CD4-positive, alpha-beta T cell (primary cell): ENCODE data around the gene NR1D1. TPM values are rescaled to one million over a fixed set of nuclear protein-coding genes. Genes with fewer than 3 reads are reported as not detected.

Experiments
- ATAC-seq: fragments of 200-7000 bp; cut with Tn5 transposase; one replicate; pipeline ENCODE4 v1.10.0; 2022; ENCODE audit warnings: mild to moderate bottlenecking; ENCODE audit not compliant: poor library complexity
- CTCF ChIA-PET: fragments of 350-600 bp; sonication (Branson Sonifier 250); formaldehyde crosslinking; loops from one replicate; lab custom pipeline; 2021; ENCODE audit warnings: antibody characterized with exemption, inconsistent platforms; lab: Charles Lee
- POLR2A ChIA-PET: fragments of 350-600 bp; sonication (Branson Sonifier 250); formaldehyde crosslinking; loops from one replicate; lab custom pipeline; 2021; ENCODE audit warnings: antibody characterized with exemption, inconsistent platforms; lab: Charles Lee
- DNase-seq, 14 experiments: peaks; one replicate each; pipeline ENCODE4 v3.0.0-alpha.2; 2013 to 2020; ENCODE audit warnings: mixed read lengths in 2 of 14
- H3K27ac ChIP-seq, 2 donors: one replicate each; pipeline versions ENCODE4 v1.5.1 to v1.7.0; 2013; ENCODE audit warnings: low read length in 2 of 2, low read depth in 1 of 2, mild to moderate bottlenecking in 1 of 2
- H3K27me3 ChIP-seq, 2 experiments: 1 replicate in 1 of 2; 2 replicates in 1 of 2; pipeline versions ENCODE4 v1.6.1 to v1.7.0; 2013; ENCODE audit warnings: low read length in 2 of 2, control low read depth in 1 of 2, mild to moderate bottlenecking in 1 of 2, moderate library complexity in 1 of 2; ENCODE audit not compliant: insufficient read depth in 2 of 2, control insufficient read depth in 1 of 2
- H3K36me3 ChIP-seq: one replicate; pipeline ENCODE4 v1.6.1; 2013; ENCODE audit warnings: low read length, control low read depth; ENCODE audit not compliant: insufficient read depth
- H3K4me1 ChIP-seq: one replicate; pipeline ENCODE4 v1.6.1; 2013; ENCODE audit warnings: low read length, control low read depth; ENCODE audit not compliant: insufficient read depth
- H3K4me3 ChIP-seq: one replicate; pipeline ENCODE4 v1.5.1; 2013; ENCODE audit warnings: mild to moderate bottlenecking, low read length, moderate library complexity
- H3K9me3 ChIP-seq, 2 experiments: 1 replicate in 1 of 2; 2 replicates in 1 of 2; pipeline versions ENCODE4 v1.6.1 to v1.7.0; 2013; ENCODE audit warnings: low read length in 2 of 2, mild to moderate bottlenecking in 2 of 2, control low read depth in 1 of 2, moderate library complexity in 1 of 2; ENCODE audit not compliant: control insufficient read depth in 1 of 2, insufficient read depth in 1 of 2
- H3K27ac Mint-ChIP-seq: one replicate; pipeline ENCODE4 v1.8.0; 2020; ENCODE audit warnings: mixed read lengths
- H3K27me3 Mint-ChIP-seq: one replicate; pipeline ENCODE4 v1.8.0; 2021; ENCODE audit warnings: mixed read lengths
- H3K36me3 Mint-ChIP-seq: one replicate; pipeline ENCODE4 v1.8.0; 2021; ENCODE audit warnings: low read depth, mixed read lengths
- H3K4me1 Mint-ChIP-seq: one replicate; pipeline ENCODE4 v1.8.0; 2021; ENCODE audit warnings: low read depth, mixed read lengths
- H3K4me3 Mint-ChIP-seq: one replicate; pipeline ENCODE4 v1.8.0; 2020; ENCODE audit warnings: mild to moderate bottlenecking, mixed read lengths
- H3K9me3 Mint-ChIP-seq: one replicate; pipeline ENCODE4 v1.8.0; 2020; ENCODE audit warnings: mixed read lengths
- intact Hi-C, 2 experiments: fragments of 100-400 bp; cut with DNase I in 1 of 2; cut with micrococcal nuclease in 1 of 2; formaldehyde crosslinking; loops; one replicate each; pipeline versions ENCODE4 v1.15.1 to v1.9.0; 2023 to 2025; cut with DNase I, micrococcal nuclease
- total RNA-seq, 174 experiments: library from RNA in 2 of 174; stranded (reverse) in 2 of 174; gene quantifications; one replicate each; pipeline ENCODE4 v1.2.3 and lab custom pipeline; 2021 to 2026
- TF ChIP-seq, protein P1 (sequence below): fragments of 200-600 bp; IDR thresholded peaks from one replicate; pipeline ENCODE4 v1.8.0; 2022; ENCODE audit warnings: antibody characterized with exemption, mild to moderate bottlenecking

NR1D1 gene
- total RNA-seq, 2 experiments from 2014 or later, result 29.6 to 34.1 TPM

DNA sequence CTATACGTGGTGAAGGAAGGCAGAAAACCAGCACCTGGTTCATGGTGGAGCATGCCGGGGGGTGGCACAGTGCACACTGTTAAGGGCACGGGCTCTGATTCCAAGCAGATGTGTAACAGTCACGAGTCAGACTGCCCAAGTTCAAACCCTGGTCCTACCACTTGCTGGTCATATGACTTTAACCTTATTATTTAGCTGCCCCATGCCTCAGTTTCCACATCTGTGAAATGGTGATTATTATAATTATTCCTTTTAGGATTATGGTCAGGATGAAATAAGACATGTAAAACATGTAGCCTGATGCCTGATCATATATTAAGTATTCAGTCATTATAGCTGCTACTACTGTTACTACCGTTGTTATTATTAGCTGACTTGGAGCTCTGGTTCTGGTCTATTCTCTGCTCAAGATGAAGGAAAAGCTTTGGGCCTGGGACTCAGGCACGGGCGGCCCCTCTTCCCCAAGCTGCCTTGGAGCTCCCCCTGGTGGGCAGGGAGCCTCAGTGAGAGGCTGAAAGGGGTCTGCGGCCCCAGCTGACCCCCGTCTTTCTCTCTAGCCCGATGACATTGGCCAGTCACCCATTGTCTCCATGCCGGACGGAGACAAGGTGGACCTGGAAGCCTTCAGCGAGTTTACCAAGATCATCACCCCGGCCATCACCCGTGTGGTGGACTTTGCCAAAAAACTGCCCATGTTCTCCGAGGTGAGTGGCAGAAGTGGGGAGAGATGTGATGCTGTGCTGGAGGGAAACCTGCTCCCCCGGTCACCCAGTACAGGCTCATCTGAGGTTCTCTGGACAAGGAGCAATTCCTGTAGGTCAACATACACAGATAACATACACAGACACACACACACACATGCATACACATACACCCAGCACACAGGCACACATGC is 14.0 kb downstream of the NR1D1 start:
- POLR2A ChIA-PET, result interaction anchor here (1.1 to 3.3 kb wide), 6 partner anchors 9 to 73 kb away, joined by 3 to 21 read pairs (median 7); partner anchors contain the start of gene MED24
- Mint-ChIP-seq H3K4me1 (peaks cover 15% of the 10 kb centered on the region), H3K4me3 (no peak overlapping the region), H3K9me3 (no peaks in the 10 kb centered on the region), H3K36me3 (peaks cover 76% of the 10 kb centered on the region), H3K27ac (no peak overlapping the region), H3K27me3 (no peaks in the 10 kb centered on the region)
- CTCF ChIA-PET, result interaction anchor here (0.6 to 3.0 kb wide), 22 partner anchors 9 to 105 kb away, joined by 3 to 44 read pairs (median 5); partner anchors contain the start of genes NR1D1 and THRA
- H3K27ac ChIP-seq, result no peak overlapping the region
- peak; percentile 46 to 78 (median 59) for DNase-seq
- no peaks in the 10 kb centered on the region for H3K9me3 ChIP-seq
- intact Hi-C loops, result loop anchor here (1.0 to 2.0 kb wide), 2 partner anchors 24 to 73 kb away; partner anchors contain the start of gene THRA (in 1 of the 2)
- ATAC-seq, result peak; percentile 68
- TF ChIP-seq, protein P1, sequence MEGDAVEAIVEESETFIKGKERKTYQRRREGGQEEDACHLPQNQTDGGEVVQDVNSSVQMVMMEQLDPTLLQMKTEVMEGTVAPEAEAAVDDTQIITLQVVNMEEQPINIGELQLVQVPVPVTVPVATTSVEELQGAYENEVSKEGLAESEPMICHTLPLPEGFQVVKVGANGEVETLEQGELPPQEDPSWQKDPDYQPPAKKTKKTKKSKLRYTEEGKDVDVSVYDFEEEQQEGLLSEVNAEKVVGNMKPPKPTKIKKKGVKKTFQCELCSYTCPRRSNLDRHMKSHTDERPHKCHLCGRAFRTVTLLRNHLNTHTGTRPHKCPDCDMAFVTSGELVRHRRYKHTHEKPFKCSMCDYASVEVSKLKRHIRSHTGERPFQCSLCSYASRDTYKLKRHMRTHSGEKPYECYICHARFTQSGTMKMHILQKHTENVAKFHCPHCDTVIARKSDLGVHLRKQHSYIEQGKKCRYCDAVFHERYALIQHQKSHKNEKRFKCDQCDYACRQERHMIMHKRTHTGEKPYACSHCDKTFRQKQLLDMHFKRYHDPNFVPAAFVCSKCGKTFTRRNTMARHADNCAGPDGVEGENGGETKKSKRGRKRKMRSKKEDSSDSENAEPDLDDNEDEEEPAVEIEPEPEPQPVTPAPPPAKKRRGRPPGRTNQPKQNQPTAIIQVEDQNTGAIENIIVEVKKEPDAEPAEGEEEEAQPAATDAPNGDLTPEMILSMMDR, result peak; percentile 89
- peaks cover 67% of the 10 kb centered on the region for H3K36me3 ChIP-seq
- H3K4me1 ChIP-seq, result peaks cover 9% of the 10 kb centered on the region
- no peaks in the 10 kb centered on the region for H3K27me3 ChIP-seq
- no peak overlapping the region for H3K4me3 ChIP-seq

DNA sequence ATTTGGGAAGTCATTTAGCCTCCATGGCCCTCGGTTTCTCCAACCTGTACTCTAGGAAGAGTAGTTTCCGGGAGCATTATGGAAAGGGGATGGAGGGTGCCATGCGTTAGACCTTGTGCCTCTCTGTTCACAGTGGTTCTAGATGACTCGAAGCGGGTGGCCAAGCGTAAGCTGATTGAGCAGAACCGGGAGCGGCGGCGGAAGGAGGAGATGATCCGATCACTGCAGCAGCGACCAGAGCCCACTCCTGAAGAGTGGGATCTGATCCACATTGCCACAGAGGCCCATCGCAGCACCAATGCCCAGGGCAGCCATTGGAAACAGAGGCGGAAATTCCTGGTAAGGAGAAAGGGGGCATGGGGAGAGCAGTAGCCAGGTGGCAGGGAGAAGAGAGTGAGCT is 15.9 kb downstream of the NR1D1 start:
- Histone ChIP-seq H3K27ac (no peak overlapping the region), H3K4me1 (peaks cover 9% of the 10 kb centered on the region), H3K9me3 (no peaks in the 10 kb centered on the region), H3K27me3 (no peaks in the 10 kb centered on the region), H3K36me3 (peaks cover 60% of the 10 kb centered on the region), H3K4me3 (no peak overlapping the region)
- no peaks in the 10 kb centered on the region for H3K9me3 Mint-ChIP-seq
- intact Hi-C loops, result no loop called here
- no peak overlapping the region for H3K4me3 Mint-ChIP-seq
- POLR2A ChIA-PET, result interaction anchor here (0.5 to 3.3 kb wide), 2 partner anchors 28 to 48 kb away, joined by 3 to 21 read pairs; no protein-coding TSS in a partner anchor
- peaks cover 13% of the 10 kb centered on the region for H3K4me1 Mint-ChIP-seq
- DNase-seq (no peak), ATAC-seq (no peak)
- TF ChIP-seq, protein P1, result no peak
- CTCF ChIA-PET, result interaction anchor here (0.7 to 3.0 kb wide), 4 partner anchors 9 to 84 kb away, joined by 3 to 44 read pairs (median 14); partner anchors contain the start of gene THRA
- H3K27ac Mint-ChIP-seq, result no peak overlapping the region
- H3K27me3 Mint-ChIP-seq, result no peaks in the 10 kb centered on the region
- H3K36me3 Mint-ChIP-seq, result peaks cover 67% of the 10 kb centered on the region

- intact Hi-C loops, result no loop called here
- no peak for DNase-seq
- TF ChIP-seq, protein P1, result no peak
- Histone ChIP-seq H3K27ac (no peak overlapping the region), H3K4me1 (peaks cover 21% of the 10 kb centered on the region), H3K27me3 (no peaks in the 10 kb centered on the region), H3K4me3 (no peak overlapping the region), H3K36me3 (peaks cover 52% of the 10 kb centered on the region), H3K9me3 (no peaks in the 10 kb centered on the region)
- ATAC-seq, result no peak
- Mint-ChIP-seq H3K27me3 (no peaks in the 10 kb centered on the region), H3K27ac (no peak overlapping the region), H3K4me3 (no peak overlapping the region), H3K36me3 (peaks cover 58% of the 10 kb centered on the region), H3K9me3 (no peaks in the 10 kb centered on the region), H3K4me1 (peaks cover 24% of the 10 kb centered on the region)
- ChIA-PET CTCF (no interaction called here), POLR2A (no interaction called here)
These were observed 20.8 kb downstream of the NR1D1 start for GRCh38 chr17:40079545-40079944.
